ENCODE results near the gene APLF.

GRCh38 chr2:68475110-68475509, 7.7 kb downstream of the APLF start:
- TF ChIP-seq CTCF (IDR thresholded peaks at IDR 0.05; ENCODE audit: insufficient read depth, low read length, poor library complexity, severe bottlenecking) (no peak), EZH2phosphoT487 (conservative IDR thresholded peaks at IDR 0.05; ENCODE audit: low read length) (no peak)
